Progenitor cell of endocrine pancreas (in vitro differentiated cells): Measurements from ENCODE around the gene WNT3. TPM values are rescaled to one million over a fixed set of nuclear protein-coding genes. Genes with fewer than 3 reads are reported as not detected.

ENCODE experiments used
- DNase-seq: peaks from one replicate; pipeline ENCODE4 v3.0.0; 2021; ENCODE audit warnings: low spot score; ENCODE audit not compliant: unreplicated experiment
- H3K27ac Mint-ChIP-seq: 2 replicates; pipeline ENCODE4 v1.8.0; 2021; ENCODE audit warnings: mild to moderate bottlenecking, moderate library complexity, mixed read lengths
- H3K27me3 Mint-ChIP-seq: 2 replicates; pipeline ENCODE4 v1.8.0; 2021; ENCODE audit warnings: mixed read lengths
- H3K36me3 Mint-ChIP-seq: 2 replicates; pipeline ENCODE4 v1.8.0; 2022; ENCODE audit warnings: mixed read lengths; ENCODE audit not compliant: insufficient read depth
- H3K4me1 Mint-ChIP-seq: 2 replicates; pipeline ENCODE4 v1.8.0; 2021; ENCODE audit warnings: low read depth, mixed read lengths
- H3K4me3 Mint-ChIP-seq: 2 replicates; pipeline ENCODE4 v1.8.0; 2021; ENCODE audit warnings: low read depth, mild to moderate bottlenecking, moderate library complexity, mixed read lengths
- H3K9me3 Mint-ChIP-seq: 2 replicates; pipeline ENCODE4 v1.8.0; 2021; ENCODE audit warnings: low read depth, mixed read lengths
- CTCF ChIP-seq: fragments of 200-600 bp; sonication (generic); IDR thresholded peaks from one replicate; pipeline ENCODE4 v1.5.0; 2021; ENCODE audit warnings: antibody characterized with exemption, mild to moderate bottlenecking; ENCODE audit not compliant: unreplicated experiment
- total RNA-seq: library from RNA; stranded (reverse); gene quantifications from 2 replicates; pipeline ENCODE4 v1.2.1, GENCODE V29; 2021

WNT3 gene
- total RNA-seq, 1 donor from 2014 or later: 7.2 TPM

GRCh38 chr17:46810837-46811236 lies 7.7 kb downstream of the WNT3 start:
- no peak overlapping the region for H3K27ac Mint-ChIP-seq
- no peaks in the 10 kb centered on the region for H3K9me3 Mint-ChIP-seq
- peaks cover 12% of the 10 kb centered on the region for H3K4me1 Mint-ChIP-seq
- peaks cover 52% of the 10 kb centered on the region for H3K27me3 Mint-ChIP-seq
- no peak for DNase-seq
- no peak for TF ChIP-seq CTCF
- no peaks in the 10 kb centered on the region for H3K36me3 Mint-ChIP-seq
- no peak overlapping the region for H3K4me3 Mint-ChIP-seq

- Mint-ChIP-seq H3K27me3 (peaks cover 35% of the 10 kb centered on the region), H3K4me1 (peaks cover 12% of the 10 kb centered on the region), H3K36me3 (no peaks in the 10 kb centered on the region), H3K9me3 (no peaks in the 10 kb centered on the region), H3K4me3 (no peak overlapping the region), H3K27ac (no peak overlapping the region)
- no peak for TF ChIP-seq CTCF
- DNase-seq: no peak
These were observed 9.4 kb downstream of the WNT3 start for GRCh38 chr17:46809110-46809571.

- H3K36me3 Mint-ChIP-seq: no peaks in the 10 kb centered on the region
- H3K4me3 Mint-ChIP-seq: no peak overlapping the region
- DNase-seq: no peak
- H3K27me3 Mint-ChIP-seq: peaks cover 10% of the 10 kb centered on the region
- no peak overlapping the region for H3K27ac Mint-ChIP-seq
- peaks cover 12% of the 10 kb centered on the region for H3K4me1 Mint-ChIP-seq
- TF ChIP-seq CTCF: no peak
- no peaks in the 10 kb centered on the region for H3K9me3 Mint-ChIP-seq
These were observed 12.7 kb downstream of the WNT3 start for GRCh38 chr17:46805771-46806170.

GRCh38 chr17:46803544-46803943 lies 14.9 kb downstream of the WNT3 start:
- Mint-ChIP-seq H3K36me3 (no peaks in the 10 kb centered on the region), H3K4me1 (peaks cover 3% of the 10 kb centered on the region), H3K27ac (no peak overlapping the region), H3K9me3 (no peaks in the 10 kb centered on the region), H3K27me3 (peaks cover 10% of the 10 kb centered on the region), H3K4me3 (no peak overlapping the region)
- DNase-seq: no peak
- no peak for TF ChIP-seq CTCF

GRCh38 chr17:46802800-46803199 lies 15.7 kb downstream of the WNT3 start:
- Mint-ChIP-seq H3K4me3 (no peak overlapping the region), H3K27ac (no peak overlapping the region), H3K27me3 (peaks cover 9% of the 10 kb centered on the region), H3K4me1 (no peaks in the 10 kb centered on the region), H3K36me3 (no peaks in the 10 kb centered on the region), H3K9me3 (no peaks in the 10 kb centered on the region)
- TF ChIP-seq CTCF: no peak
- DNase-seq: no peak
